ENCODE results near the gene ZNF268.

DNA sequence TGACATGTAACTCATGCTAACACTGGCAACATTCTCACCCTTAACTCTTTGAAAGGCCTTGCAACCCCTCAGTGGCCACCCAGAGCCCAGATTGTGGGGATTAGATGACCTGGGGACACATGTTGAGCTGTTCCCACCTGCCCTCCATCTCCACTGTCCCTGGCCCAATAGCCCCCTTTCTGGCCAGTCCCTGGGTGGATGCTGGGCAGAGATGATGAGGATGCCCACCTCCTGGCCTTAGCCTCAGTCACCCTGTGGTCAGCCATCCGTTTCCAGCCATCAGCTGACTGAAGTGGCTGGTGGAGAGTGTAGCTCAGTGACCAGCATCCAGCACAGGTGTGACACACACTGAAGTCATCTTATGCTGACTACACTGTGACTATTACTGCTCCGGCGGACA is 49.7 kb downstream of the ZNF268 start:
- TF ChIP-seq TAF1 (IDR thresholded peaks at IDR 0.05; ENCODE audit: borderline replicate concordance, low read depth, low read length): no peak
- no peak for TF ChIP-seq POLR2AphosphoS5 (IDR thresholded peaks at IDR 0.05; ENCODE audit: low read depth, low read length)

Measured in GM12892 (cell line).